Measurements from ENCODE around the gene SQOR. TPM values are rescaled to one million over a fixed set of nuclear protein-coding genes. Genes with fewer than 3 reads are reported as not detected.
"Not testable (repeated sequence)": the region's sequence is repeated elsewhere in the genome, so short reads cannot be mapped to it uniquely, and the experiment has no call there.

The SQOR gene
- total and polyA plus RNA-seq, 2 experiments from 2014 or later = 0.73 to 0.95 TPM

DNA sequence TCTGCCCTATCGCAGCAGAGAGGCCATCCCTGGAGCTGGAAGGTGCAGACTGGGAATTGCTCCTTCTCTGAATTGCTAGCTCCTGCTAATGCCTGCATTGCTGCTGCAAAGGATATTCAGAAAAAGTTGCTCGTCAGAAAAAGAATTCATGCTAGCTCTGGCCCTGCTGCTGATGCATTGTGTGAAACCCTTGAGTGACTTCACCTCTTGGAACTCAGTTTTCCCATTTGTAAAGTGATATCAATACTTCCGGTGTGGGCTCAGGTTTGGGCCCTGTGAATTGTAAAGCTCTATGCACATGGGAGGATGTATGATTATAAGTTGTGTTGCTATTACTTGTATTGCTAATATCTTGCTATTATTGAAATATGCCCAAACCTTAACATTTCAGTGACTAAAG, 11.4 kb downstream of the SQOR start:
- TF ChIP-seq, protein P1, sequence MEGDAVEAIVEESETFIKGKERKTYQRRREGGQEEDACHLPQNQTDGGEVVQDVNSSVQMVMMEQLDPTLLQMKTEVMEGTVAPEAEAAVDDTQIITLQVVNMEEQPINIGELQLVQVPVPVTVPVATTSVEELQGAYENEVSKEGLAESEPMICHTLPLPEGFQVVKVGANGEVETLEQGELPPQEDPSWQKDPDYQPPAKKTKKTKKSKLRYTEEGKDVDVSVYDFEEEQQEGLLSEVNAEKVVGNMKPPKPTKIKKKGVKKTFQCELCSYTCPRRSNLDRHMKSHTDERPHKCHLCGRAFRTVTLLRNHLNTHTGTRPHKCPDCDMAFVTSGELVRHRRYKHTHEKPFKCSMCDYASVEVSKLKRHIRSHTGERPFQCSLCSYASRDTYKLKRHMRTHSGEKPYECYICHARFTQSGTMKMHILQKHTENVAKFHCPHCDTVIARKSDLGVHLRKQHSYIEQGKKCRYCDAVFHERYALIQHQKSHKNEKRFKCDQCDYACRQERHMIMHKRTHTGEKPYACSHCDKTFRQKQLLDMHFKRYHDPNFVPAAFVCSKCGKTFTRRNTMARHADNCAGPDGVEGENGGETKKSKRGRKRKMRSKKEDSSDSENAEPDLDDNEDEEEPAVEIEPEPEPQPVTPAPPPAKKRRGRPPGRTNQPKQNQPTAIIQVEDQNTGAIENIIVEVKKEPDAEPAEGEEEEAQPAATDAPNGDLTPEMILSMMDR (IDR thresholded peaks at IDR 0.05; ENCODE audit: low read depth, low read length) = no peak
- H3K4me1 ChIP-seq (ENCODE audit: low read depth) = peaks cover 3% of the 10 kb centered on the region
- DNase-seq (ENCODE audit: low read depth in 1 of 2, low spot score in 1 of 2) = peak in 1 of 2 donors; percentile 48
- peaks cover 9% of the 10 kb centered on the region for H3K27me3 ChIP-seq
- H3K4me3 ChIP-seq = no peak overlapping the region
- no peak overlapping the region for H3K27ac ChIP-seq
- H3K36me3 ChIP-seq = no peaks in the 10 kb centered on the region
- H3K9me3 ChIP-seq (ENCODE audit: low read depth) = no peaks in the 10 kb centered on the region

DNA sequence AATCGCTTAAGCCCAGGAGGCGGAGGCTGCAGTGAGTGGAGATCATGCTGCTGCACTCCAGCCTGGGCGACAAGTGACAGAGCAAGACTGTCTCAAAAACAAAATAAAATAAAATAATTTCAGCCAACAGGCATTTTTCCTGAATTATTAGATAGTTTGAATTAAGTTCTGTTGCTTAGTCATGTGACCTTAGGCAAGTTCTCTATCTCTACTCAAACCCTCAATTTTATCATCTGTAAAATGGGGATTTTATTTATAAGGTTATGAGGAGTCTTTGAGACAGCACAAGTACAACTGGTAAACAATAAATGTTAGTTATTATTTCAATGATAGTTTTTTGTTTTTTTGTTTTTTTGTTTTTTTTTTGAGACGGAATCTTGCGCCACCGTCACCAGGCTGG, 13.0 kb downstream of the SQOR start:
- no peaks in the 10 kb centered on the region for H3K9me3 ChIP-seq (ENCODE audit: low read depth)
- no peak overlapping the region for H3K27ac ChIP-seq
- H3K4me1 ChIP-seq (ENCODE audit: low read depth) = peaks cover 3% of the 10 kb centered on the region
- H3K4me3 ChIP-seq = no peak overlapping the region
- no peaks in the 10 kb centered on the region for H3K36me3 ChIP-seq
- H3K27me3 ChIP-seq = no peaks in the 10 kb centered on the region
- TF ChIP-seq, protein P1 (IDR thresholded peaks at IDR 0.05; ENCODE audit: low read depth, low read length) = no peak
- DNase-seq (ENCODE audit: low read depth in 1 of 2, low spot score in 1 of 2) = no peak

DNA sequence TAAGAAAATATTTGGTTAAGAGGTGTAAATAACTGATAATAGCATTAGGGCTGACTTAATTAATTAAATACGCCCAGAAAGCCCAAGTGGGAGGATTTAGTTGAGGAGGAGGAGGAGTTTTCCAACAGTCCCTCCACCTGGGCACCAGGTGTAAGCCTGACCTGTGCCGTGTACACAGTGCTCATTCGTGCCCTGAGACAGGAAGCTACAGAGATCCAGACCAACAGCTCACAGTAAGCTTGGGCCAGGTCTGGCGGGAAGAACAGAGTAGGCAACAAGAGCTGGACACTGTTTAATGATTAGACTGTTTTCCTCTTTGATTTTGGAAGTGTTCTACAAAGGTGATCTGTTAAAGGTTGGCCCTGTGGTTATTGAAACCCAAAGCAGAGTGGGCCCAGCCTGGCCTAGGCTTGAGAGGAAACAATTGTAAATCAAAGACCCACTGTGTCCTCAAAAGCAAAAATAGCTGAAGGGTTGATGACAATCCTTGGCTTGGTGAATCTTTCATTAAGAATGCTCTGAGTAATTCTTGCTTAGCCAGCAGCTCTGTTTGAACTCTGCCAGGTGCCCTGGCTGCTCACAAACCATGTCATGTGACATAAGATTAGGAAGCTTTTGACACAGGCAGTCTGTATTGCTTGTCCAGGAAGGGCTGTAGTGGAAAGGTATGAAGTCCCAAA, 13.8 kb downstream of the SQOR start:
- TF ChIP-seq, protein P1 (IDR thresholded peaks at IDR 0.05; ENCODE audit: low read depth, low read length) = no peak
- peak; percentile 43 to 57 for DNase-seq (ENCODE audit: low read depth in 1 of 2, low spot score in 1 of 2)
- H3K4me3 ChIP-seq = no peak overlapping the region
- H3K27ac ChIP-seq = no peak overlapping the region
- H3K4me1 ChIP-seq (ENCODE audit: low read depth) = peaks cover 3% of the 10 kb centered on the region
- H3K9me3 ChIP-seq (ENCODE audit: low read depth) = no peaks in the 10 kb centered on the region
- H3K27me3 ChIP-seq = no peaks in the 10 kb centered on the region
- H3K36me3 ChIP-seq = no peaks in the 10 kb centered on the region

DNA sequence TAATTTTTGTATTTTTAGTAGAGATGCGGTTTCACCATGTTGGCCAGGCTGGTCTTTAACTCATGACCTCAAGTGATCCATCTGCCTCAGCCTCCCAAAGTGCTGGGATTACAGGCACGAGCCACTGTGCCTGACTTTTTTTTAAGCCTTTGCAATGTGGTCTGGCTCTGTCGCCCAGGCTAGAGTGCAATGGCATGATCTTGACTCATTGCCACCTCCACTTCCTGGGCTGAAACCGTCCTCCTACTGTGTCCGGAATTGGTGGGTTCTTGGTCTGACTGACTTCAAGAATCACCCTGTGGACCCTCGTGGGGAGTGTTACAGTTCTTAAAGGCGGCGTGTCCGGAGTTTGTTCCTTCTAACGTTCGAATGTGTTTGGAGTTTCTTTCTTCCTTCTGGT, 15.2 kb downstream of the SQOR start:
- not testable (repeated sequence) for H3K27me3 ChIP-seq; H3K27ac ChIP-seq; DNase-seq (ENCODE audit: low read depth in 1 of 2, low spot score in 1 of 2); H3K36me3 ChIP-seq; H3K4me1 ChIP-seq (ENCODE audit: low read depth); H3K4me3 ChIP-seq; H3K9me3 ChIP-seq (ENCODE audit: low read depth)

DNA sequence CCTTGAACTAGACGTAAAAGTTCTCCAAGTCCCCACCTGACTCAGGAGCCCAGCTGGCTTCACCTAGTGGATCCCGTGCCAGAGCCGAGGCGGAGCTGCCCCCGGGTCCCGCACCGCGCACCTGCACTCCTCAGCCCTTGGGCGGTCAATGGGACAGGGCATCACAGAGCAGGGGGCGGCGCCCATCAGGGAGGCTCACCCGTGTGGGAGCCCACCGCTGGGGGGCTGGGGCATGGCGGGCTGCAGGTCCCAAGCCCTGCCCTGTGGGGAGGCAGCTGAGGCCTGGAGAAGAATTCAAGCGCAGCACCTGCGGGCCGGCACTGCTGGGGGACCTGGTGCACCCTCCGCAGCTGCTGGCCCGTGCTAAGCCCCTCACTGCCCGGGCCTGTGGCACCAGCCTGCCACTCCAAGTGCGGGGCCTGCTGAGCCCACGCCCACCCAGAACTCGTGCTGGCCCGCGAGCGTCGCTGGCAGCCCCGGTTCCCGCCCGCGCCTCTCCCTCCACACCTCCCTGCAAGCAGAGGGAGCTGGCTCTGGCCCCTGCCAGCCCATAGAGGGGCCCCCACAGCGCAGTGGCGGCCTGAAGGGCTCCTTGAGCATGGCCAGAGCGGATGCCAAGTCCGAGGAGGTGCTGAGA, 16.2 kb downstream of the SQOR start:
- H3K36me3 ChIP-seq = no peaks in the 10 kb centered on the region
- peaks cover 3% of the 10 kb centered on the region for H3K4me1 ChIP-seq (ENCODE audit: low read depth)
- H3K27ac ChIP-seq = no peak overlapping the region
- H3K4me3 ChIP-seq = no peak overlapping the region
- TF ChIP-seq, protein P1 (IDR thresholded peaks at IDR 0.05; ENCODE audit: low read depth, low read length) = no peak
- no peaks in the 10 kb centered on the region for H3K9me3 ChIP-seq (ENCODE audit: low read depth)
- no peak for DNase-seq (ENCODE audit: low read depth in 1 of 2, low spot score in 1 of 2)
- H3K27me3 ChIP-seq = no peaks in the 10 kb centered on the region

DNA sequence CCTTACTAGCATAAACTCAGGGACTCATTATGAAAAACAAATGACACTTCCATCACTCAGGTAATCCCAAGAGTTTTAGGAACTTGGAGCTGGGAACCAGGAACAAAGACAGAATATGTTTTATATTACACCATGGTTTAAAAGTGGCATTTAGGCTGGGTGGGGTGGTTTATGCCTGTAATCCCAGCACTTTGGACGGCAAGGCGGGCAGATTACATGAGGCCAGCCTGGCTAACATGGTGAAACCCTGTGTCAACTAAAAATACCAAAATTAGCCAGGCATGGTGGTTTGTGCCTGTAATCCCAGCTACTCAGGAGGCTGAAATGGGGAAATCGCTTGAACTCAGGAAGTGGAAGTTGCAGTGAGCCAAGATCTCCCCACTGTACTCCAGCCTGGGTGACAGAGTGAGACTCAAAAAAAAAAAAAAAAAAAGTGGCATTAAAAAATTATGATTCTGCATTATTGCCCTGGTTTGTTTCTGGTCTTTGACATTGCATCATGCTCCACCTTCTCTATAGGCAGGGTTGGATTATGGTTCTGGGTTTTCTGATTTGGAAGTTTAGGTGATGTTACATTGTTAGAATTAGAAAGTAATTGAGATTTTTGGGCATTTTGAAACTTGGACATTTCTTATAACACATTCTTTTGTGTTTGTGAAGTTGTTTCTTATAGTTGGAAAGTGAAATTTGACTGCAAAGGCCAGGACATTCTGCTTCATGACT, 19.0 kb downstream of the SQOR start:
- TF ChIP-seq, protein P1 (IDR thresholded peaks at IDR 0.05; ENCODE audit: low read depth, low read length) = no peak
- DNase-seq (ENCODE audit: low read depth in 1 of 2, low spot score in 1 of 2) = peak in 1 of 2 donors; percentile 58
- no peaks in the 10 kb centered on the region for H3K9me3 ChIP-seq (ENCODE audit: low read depth)
- no peaks in the 10 kb centered on the region for H3K27me3 ChIP-seq
- H3K36me3 ChIP-seq = no peaks in the 10 kb centered on the region
- no peak overlapping the region for H3K4me3 ChIP-seq
- H3K27ac ChIP-seq = no peak overlapping the region
- H3K4me1 ChIP-seq (ENCODE audit: low read depth) = peaks cover 13% of the 10 kb centered on the region
